Heart right ventricle (tissue), 16 donors: Measurements from ENCODE around the gene SLC25A31. TPM values are rescaled to one million over a fixed set of nuclear protein-coding genes. Genes with fewer than 3 reads are reported as not detected.

Experiments used
- ATAC-seq, 8 donors: fragments of 200-7000 bp; cut with Tn5 transposase; one replicate each; pipeline ENCODE4 v1.9.1; 2020; ENCODE audit warnings: mild to moderate bottlenecking in 8 of 8, moderate library complexity in 8 of 8, moderate number of reproducible peaks in 1 of 8
- DNase-seq, 2 donors: peaks; one replicate each; pipeline ENCODE4 v3.0.0-alpha.2; 2020
- H3K27ac ChIP-seq, 10 donors: fragments of 200-600 bp; sonication (generic) in 2 of 10; one replicate each; pipeline versions ENCODE4 v1.5.0 to v1.8.0; 2020 to 2022; ENCODE audit warnings: mild to moderate bottlenecking in 3 of 10
- H3K27me3 ChIP-seq, 7 donors: fragments of 200-600 bp; one replicate each; pipeline ENCODE4 v1.8.0; 2021 to 2022; ENCODE audit warnings: mild to moderate bottlenecking in 2 of 7
- H3K36me3 ChIP-seq, 9 donors: fragments of 200-600 bp; sonication (generic) in 1 of 9; one replicate each; pipeline versions ENCODE4 v1.5.0 to v1.8.0; 2020 to 2022; ENCODE audit warnings: mild to moderate bottlenecking in 2 of 9
- H3K4me1 ChIP-seq, 9 donors: fragments of 200-600 bp; sonication (generic) in 1 of 9; one replicate each; pipeline versions ENCODE4 v1.5.0 to v1.8.0; 2020 to 2022; ENCODE audit warnings: mild to moderate bottlenecking in 4 of 9
- H3K4me3 ChIP-seq, 10 donors: fragments of 200-600 bp; sonication (generic) in 2 of 10; one replicate each; pipeline versions ENCODE4 v1.5.0 to v1.8.0; 2020 to 2022; ENCODE audit warnings: mild to moderate bottlenecking in 7 of 10, moderate library complexity in 2 of 10
- H3K9me3 ChIP-seq, 11 donors: fragments of 200-600 bp in 10 of 11; sonication (generic) in 2 of 11; one replicate each; pipeline versions ENCODE4 v1.5.0 to v1.8.0; 2013 to 2022; ENCODE audit warnings: mild to moderate bottlenecking in 2 of 11, control low read depth in 1 of 11, moderate library complexity in 1 of 11
- WGBS, 2 donors: extraction: QIAGEN DNeasy Blood & Tissue Kit; methylation state at CpG; one replicate each; pipeline ENCODE4 v1.1.7; 2013; ENCODE audit warnings: inconsistent platforms in 1 of 2; 5-methylcytosine and 5-hydroxymethylcytosine counted together
- intact Hi-C, 10 donors: fragments of 100-400 bp; cut with DNase I; formaldehyde crosslinking; loops; one replicate each; pipeline versions ENCODE4 v1.11.1 to v1.14.2; 2022
- polyA plus RNA-seq, 2 donors: library from polyadenylated mRNA; stranded (reverse); fragments of 200-250 nt; gene quantifications; one replicate each; pipeline ENCODE4 v1.2.3, GENCODE V29; 2013
- total RNA-seq, 10 donors: library from RNA; stranded (reverse); fragmentation: NEBNext Ultra II Directional in 3 of 10; extraction: Animal tissue kit (Norgen Biotek cat#: 25700) in 3 of 10; gene quantifications; one replicate each; pipeline versions ENCODE4 v1.2.1 to v1.2.4, GENCODE V29; 2021 to 2023
- TF ChIP-seq, protein P1 (sequence below), 9 donors: fragments of 200-600 bp; sonication (generic) in 2 of 9; IDR thresholded peaks; one replicate each; pipeline versions ENCODE4 v1.5.0 to v1.8.0; 2021 to 2022; ENCODE audit warnings: antibody characterized with exemption in 9 of 9, mild to moderate bottlenecking in 5 of 9, moderate library complexity in 1 of 9
- donor health status: Arrhythmogenic right ventricular cardiomyopathy.
- donor health status: ischemic (EF 13 %, LVEDD 7.1; RV severe dilation, severe dysfunction).
- donor health status: healthy with polysubstance abuse.
- donor health status: DM: no; HTN: yes; CAD: no.
- donor health status: DM: no; HTN: no; CAD: no.
- donor health status: ischemic (EF 25% LVEDD 6.9; RV normal size, moderate dysfunction).
- donor health status: ischemic (EF 25% LVEDD 5.7; RV mildly dilated, moderate dysfunction).
- donor health status: healthy.
- donor health status: DM: yes; HTN: yes; CAD: no.
- donor health status: Ischemic cardiomyopathy.
- donor health status: ischemic (EF 35%, LVEDD 5.7; RV mildly dilated, moderate dysfunction).
- donor health status: nonischemic (EF 11% LVEDD 7.7; RV severe dilation, severe dysfunction).
- donor health status: DM: yes; HTN: yes; CAD: no.
- donor health status: PGD.
- donor health status: ischemic (EF 29% LVEDD 5.4; RV normal size, mild dysfunction).
- donor health status: nonischemic (EF 23%, LVEDD 6.1; RV moderate dilation, normal function).

The SLC25A31 gene
- total and polyA plus RNA-seq, 12 donors = not detected

DNA sequence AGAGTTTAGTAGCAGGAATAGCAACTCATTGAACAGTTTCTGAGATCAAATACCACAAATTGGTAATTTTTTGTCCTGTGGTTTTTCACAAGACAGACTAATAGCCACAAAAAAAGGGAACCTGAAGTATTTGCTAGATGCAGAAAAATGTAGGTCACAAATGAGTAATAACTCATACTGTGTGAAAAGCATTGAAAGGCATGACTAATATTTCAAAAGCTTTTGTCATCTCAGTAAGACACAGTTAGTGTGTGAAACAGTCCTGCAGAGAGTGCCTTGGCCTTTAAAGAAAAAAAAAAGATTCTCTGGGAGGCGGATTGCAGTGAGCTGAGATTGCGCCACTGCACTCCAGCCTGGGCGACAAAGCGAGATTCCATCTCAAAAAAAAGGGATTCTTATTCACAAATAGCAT is 31.4 kb upstream of the SLC25A31 start:
- Histone ChIP-seq H3K9me3 (peaks cover 0 to 21% (median 5%) of the 10 kb centered on the region in 11 donors), H3K4me1 (no peaks in the 10 kb centered on the region), H3K4me3 (no peak overlapping the region), H3K27ac (no peak overlapping the region), H3K36me3 (peaks cover 0 to 24% (median 3%) of the 10 kb centered on the region in 9 donors), H3K27me3 (no peaks in the 10 kb centered on the region)
- ATAC-seq (no peak), DNase-seq (no peak)
- WGBS, 2 donors = 88 to 95% methylated on average over 4 of the region's 4 CpGs
- TF ChIP-seq, protein P1, sequence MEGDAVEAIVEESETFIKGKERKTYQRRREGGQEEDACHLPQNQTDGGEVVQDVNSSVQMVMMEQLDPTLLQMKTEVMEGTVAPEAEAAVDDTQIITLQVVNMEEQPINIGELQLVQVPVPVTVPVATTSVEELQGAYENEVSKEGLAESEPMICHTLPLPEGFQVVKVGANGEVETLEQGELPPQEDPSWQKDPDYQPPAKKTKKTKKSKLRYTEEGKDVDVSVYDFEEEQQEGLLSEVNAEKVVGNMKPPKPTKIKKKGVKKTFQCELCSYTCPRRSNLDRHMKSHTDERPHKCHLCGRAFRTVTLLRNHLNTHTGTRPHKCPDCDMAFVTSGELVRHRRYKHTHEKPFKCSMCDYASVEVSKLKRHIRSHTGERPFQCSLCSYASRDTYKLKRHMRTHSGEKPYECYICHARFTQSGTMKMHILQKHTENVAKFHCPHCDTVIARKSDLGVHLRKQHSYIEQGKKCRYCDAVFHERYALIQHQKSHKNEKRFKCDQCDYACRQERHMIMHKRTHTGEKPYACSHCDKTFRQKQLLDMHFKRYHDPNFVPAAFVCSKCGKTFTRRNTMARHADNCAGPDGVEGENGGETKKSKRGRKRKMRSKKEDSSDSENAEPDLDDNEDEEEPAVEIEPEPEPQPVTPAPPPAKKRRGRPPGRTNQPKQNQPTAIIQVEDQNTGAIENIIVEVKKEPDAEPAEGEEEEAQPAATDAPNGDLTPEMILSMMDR (IDR thresholded peaks at IDR 0.05) = no peak
- intact Hi-C loops = no loop called here

DNA sequence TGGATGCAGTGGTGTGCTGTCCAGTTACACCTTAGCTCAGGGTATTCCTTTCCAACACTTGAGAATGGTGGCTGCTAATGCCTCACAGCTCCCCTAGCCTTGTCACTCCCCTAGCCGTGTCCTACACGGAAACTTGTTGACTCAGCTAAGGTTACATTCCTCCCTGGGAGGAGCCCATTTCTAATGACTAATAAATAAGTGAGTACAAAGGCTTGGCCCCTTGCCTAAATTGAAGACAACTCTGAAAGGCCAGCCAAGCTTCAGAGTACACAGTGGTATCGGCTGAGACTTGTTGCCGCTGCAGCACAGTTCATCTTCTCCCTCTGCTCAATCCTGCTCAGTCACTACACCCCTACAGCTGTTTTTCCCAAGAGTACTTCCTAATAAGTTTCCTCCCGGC is 21.2 kb upstream of the SLC25A31 start:
- TF ChIP-seq, protein P1 (IDR thresholded peaks at IDR 0.05) = no peak
- Histone ChIP-seq H3K27me3 (no peaks in the 10 kb centered on the region), H3K9me3 (no peaks in the 10 kb centered on the region), H3K36me3 (peaks cover 0 to 47% (median 0%) of the 10 kb centered on the region in 9 donors), H3K4me3 (no peak overlapping the region), H3K4me1 (peaks cover 0 to 8% (median 0%) of the 10 kb centered on the region in 9 donors), H3K27ac (no peak overlapping the region)
- intact Hi-C loops = no loop called here
- ATAC-seq (peak in 7 of 8 donors; percentile 46 to 98 (median 81)), DNase-seq (peak in 1 of 2 donors; percentile 15)
- WGBS, 2 donors = 33 to 42% methylated on average over 5 of the region's 5 CpGs

DNA sequence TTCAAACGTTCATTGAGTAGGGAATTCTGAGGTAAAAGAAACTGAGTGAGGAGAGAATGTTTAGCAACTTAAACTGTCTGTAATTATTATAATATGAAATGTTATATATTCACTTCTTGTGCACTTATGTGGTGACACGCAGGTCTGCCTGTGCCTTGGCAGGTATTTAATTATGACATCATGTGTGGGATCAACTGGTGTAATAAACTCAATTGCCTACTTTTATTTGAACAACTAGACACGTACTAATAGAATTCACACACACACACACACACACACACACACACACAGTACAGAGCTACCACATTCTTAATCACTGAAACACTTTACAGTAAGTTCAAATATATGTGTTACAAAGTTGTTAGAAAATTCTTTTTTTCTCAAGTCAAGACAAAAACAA is 20.7 kb upstream of the SLC25A31 start:
- intact Hi-C loops = no loop called here
- no peaks in the 10 kb centered on the region for H3K9me3 ChIP-seq
- DNase-seq = no peak
- no peaks in the 10 kb centered on the region for H3K27me3 ChIP-seq
- 83 to 84% methylated on average over 3 of the region's 3 CpGs for WGBS, 2 donors
- TF ChIP-seq, protein P1 (IDR thresholded peaks at IDR 0.05) = no peak
- H3K4me1 ChIP-seq = peaks cover 0 to 8% (median 0%) of the 10 kb centered on the region in 9 donors
- no peak for ATAC-seq
- H3K36me3 ChIP-seq = peaks cover 0 to 43% (median 0%) of the 10 kb centered on the region in 9 donors
- H3K4me3 ChIP-seq = no peak overlapping the region
- H3K27ac ChIP-seq = no peak overlapping the region

DNA sequence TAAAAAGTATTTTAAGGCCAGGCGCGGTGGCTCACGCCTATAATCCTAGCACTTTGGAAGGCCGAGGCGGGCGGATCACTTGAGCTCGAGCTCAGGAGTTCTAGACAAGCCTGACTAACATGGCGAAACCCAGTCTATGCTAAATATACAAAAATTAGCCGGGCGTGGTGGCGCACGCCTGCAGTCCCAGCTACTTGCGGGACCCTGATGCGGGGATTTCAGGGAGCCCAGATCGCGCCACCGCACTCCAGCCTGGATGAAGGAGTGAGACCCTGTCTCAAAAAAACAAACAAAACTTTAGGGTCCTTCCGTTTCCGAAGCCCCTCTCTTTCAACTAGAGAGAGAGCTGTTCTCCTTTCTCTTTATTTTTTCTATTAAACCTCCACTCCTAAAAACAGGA is 1.2 kb downstream of the SLC25A31 start:
- Histone ChIP-seq H3K36me3 (no peaks in the 10 kb centered on the region), H3K9me3 (no peaks in the 10 kb centered on the region), H3K4me1 (no peaks in the 10 kb centered on the region), H3K4me3 (no peak overlapping the region), H3K27ac (no peak overlapping the region), H3K27me3 (no peaks in the 10 kb centered on the region)
- no peak for DNase-seq
- WGBS, 2 donors = 95 to 98% methylated on average over 19 of the region's 19 CpGs
- intact Hi-C loops = loop anchor here in 6 of 10 donors (2.0 to 5.0 kb wide), 2 partner anchors 124 to 127 kb away; no protein-coding TSS in a partner anchor
- TF ChIP-seq, protein P1 (IDR thresholded peaks at IDR 0.05) = no peak
- ATAC-seq = no peak
